GM19372 (cell line): ENCODE measurements around the gene MAP3K5.
"Not testable (repeated sequence)": the region's sequence is repeated elsewhere in the genome, so short reads cannot be mapped to it uniquely, and the experiment has no call there.

Source experiments
- ATAC-seq: cut with Tn5 transposase; IDR thresholded peaks from one replicate; pipeline ENCODE4 v1.9.1; 2021; ENCODE audit warnings: mild to moderate bottlenecking, low read depth, moderate library complexity; ENCODE audit not compliant: unreplicated experiment

The MAP3K5 gene

GRCh38 chr6:136591617-136592016, 200.7 kb downstream of the MAP3K5 start:
- ATAC-seq: no peak

- ATAC-seq: not testable (repeated sequence)
Observed at GRCh38 chr6:136590846-136591245, 201.4 kb downstream of the MAP3K5 start.

- no peak for ATAC-seq
Observed at GRCh38 chr6:136587527-136587926, 204.8 kb downstream of the MAP3K5 start.

- ATAC-seq: no peak
Observed at GRCh38 chr6:136586295-136586694, 206.0 kb downstream of the MAP3K5 start.

- ATAC-seq: not testable (repeated sequence)
Observed at GRCh38 chr6:136585523-136585922, 206.8 kb downstream of the MAP3K5 start.

GRCh38 chr6:136584290-136584689, 208.0 kb downstream of the MAP3K5 start:
- ATAC-seq: not testable (repeated sequence)

- no peak for ATAC-seq
Observed at GRCh38 chr6:136582711-136583471, 209.4 kb downstream of the MAP3K5 start.

- no peak for ATAC-seq
Observed at GRCh38 chr6:136579800-136580199, 212.5 kb downstream of the MAP3K5 start.

- no peak for ATAC-seq
Observed at GRCh38 chr6:136576821-136577220, 215.5 kb downstream of the MAP3K5 start.

- no peak for ATAC-seq
Observed at GRCh38 chr6:136571496-136571895, 220.8 kb downstream of the MAP3K5 start.

- no peak for ATAC-seq
Observed at GRCh38 chr6:136571065-136571464, 221.2 kb downstream of the MAP3K5 start.

- ATAC-seq: no peak
Observed at GRCh38 chr6:136568129-136568528, 224.1 kb downstream of the MAP3K5 start.

- ATAC-seq: no peak
Observed at GRCh38 chr6:136567688-136568087, 224.6 kb downstream of the MAP3K5 start.

- ATAC-seq: no peak
Observed at GRCh38 chr6:136566851-136567250, 225.4 kb downstream of the MAP3K5 start.

GRCh38 chr6:136566007-136566487, 226.2 kb downstream of the MAP3K5 start:
- ATAC-seq: no peak

- no peak for ATAC-seq
Observed at GRCh38 chr6:136564180-136564579, 228.1 kb downstream of the MAP3K5 start.

- ATAC-seq: no peak
Observed at GRCh38 chr6:136563386-136564152, 228.7 kb downstream of the MAP3K5 start.

- no peak for ATAC-seq
Observed at GRCh38 chr6:136562211-136562610, 230.1 kb downstream of the MAP3K5 start.

GRCh38 chr6:136553166-136553787, 239.0 kb downstream of the MAP3K5 start:
- no peak for ATAC-seq

GRCh38 chr6:136552054-136552453, 240.2 kb downstream of the MAP3K5 start:
- no peak for ATAC-seq

GRCh38 chr6:136551103-136551502, 241.2 kb downstream of the MAP3K5 start:
- ATAC-seq: no peak
